Measurements from ENCODE around the gene NLRC5.
"Not testable (repeated sequence)": the region's sequence is repeated elsewhere in the genome, so short reads cannot be mapped to it uniquely, and the experiment has no call there.

The NLRC5 gene

GRCh38 chr16:57083485-57084126, 94.2 kb downstream of the NLRC5 start:
- no peak for DNase-seq

DNA sequence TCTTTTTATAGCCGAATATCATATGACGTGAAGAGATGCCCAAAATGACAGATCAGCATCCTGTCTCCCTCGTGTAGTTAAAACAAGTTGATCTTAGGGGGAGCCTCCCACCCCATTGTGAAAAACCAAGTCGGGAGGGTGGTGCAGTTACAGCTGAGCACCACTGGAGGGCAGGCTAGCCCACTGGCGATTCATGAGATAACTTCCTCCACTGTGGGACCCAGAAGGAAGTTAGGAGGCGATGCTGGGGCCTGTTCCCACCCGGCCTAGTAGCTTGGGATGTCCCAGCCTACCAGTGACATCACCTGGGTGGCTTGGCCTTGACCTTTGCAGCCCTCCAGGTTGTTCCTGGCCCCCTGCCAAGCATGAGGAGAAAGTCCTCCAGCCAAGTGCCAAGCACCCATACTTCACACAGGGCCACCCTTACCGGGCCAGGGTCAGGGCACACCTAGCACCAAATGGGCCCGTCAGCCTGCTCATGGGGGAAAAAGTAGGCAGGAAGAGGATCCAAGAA, 95.0 kb downstream of the NLRC5 start:
- no peak for DNase-seq

DNA sequence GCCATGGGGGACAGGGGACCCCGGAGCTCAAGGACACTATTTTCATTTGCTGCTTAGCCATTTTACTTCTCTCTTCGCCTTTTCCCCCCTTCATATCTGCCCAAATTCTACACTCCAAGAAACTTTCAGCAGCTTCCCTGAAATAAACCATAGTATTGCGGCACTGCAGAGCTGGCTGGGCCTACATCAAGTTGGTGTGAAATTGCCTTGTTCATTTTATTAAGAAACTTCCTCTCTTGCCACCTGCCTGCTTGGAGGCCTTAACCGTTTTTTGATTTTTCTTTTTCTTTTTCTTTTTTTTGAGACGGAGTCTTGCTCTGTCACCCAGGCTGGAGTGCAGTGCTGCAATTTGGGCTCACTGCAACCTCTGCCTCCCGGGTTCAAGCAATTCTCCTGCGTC, 95.6 kb downstream of the NLRC5 start:
- no peak for DNase-seq

- DNase-seq: no peak
Measured at GRCh38 chr16:57087003-57087402, 97.6 kb downstream of the NLRC5 start.

GRCh38 chr16:57089406-57089805, 100.0 kb downstream of the NLRC5 start:
- no peak for DNase-seq

DNA sequence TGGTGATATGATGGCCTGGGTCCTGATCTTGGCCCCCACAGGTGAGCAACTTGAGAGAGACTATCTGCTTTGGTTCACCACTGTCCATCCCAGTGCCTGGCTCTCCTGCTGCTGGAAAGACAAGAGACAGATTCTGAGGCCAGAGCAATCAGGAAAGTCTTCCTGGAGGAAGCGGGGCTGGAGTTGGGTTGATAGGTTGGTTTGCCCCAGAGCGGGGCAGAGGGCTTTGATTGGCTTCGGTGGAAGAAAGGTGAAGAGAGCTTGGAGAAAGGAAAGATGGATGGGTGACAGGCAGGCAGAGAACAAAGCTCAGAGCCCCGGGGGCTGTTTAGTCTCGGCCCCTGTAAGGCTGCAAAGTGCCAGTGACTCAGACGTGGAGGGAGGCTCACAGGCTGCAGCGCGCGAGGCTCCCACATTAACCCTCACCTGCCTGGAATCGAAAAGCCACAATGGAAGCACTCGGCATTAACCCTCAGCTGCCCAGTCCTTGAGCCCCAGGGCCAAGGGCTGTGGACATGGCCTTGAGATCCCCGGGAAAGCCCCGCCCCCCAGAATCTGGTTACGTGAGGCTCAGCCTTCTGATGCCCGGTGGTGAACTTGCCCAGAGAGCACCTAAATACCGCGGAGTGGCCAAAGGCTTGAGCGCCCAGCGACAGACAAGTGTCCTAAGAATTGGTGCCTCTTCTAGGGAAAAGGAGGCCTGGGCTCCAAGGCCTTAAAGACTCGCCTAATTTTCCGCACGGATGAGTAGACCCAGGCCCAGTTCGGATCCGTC, 102.0 kb downstream of the NLRC5 start:
- no peak for DNase-seq

GRCh38 chr16:57091975-57092785, 102.8 kb downstream of the NLRC5 start, which contains the start of gene CPNE2:
Gene CPNE2, plus strand, starts transcription at chr16:57092583. Its CDS starts 18,160 bp downstream, at chr16:57110743.
- no peak for DNase-seq

- DNase-seq: no peak
Measured at GRCh38 chr16:57092786-57093411, 103.5 kb downstream of the NLRC5 start.

- DNase-seq: no peak
Measured at GRCh38 chr16:57093666-57094564, 104.6 kb downstream of the NLRC5 start.

GRCh38 chr16:57094911-57095310, 105.6 kb downstream of the NLRC5 start:
- no peak for DNase-seq

GRCh38 chr16:57096192-57096591, 106.8 kb downstream of the NLRC5 start:
- DNase-seq: no peak

- DNase-seq: no peak
Measured at GRCh38 chr16:57096793-57097192, 107.4 kb downstream of the NLRC5 start.

DNA sequence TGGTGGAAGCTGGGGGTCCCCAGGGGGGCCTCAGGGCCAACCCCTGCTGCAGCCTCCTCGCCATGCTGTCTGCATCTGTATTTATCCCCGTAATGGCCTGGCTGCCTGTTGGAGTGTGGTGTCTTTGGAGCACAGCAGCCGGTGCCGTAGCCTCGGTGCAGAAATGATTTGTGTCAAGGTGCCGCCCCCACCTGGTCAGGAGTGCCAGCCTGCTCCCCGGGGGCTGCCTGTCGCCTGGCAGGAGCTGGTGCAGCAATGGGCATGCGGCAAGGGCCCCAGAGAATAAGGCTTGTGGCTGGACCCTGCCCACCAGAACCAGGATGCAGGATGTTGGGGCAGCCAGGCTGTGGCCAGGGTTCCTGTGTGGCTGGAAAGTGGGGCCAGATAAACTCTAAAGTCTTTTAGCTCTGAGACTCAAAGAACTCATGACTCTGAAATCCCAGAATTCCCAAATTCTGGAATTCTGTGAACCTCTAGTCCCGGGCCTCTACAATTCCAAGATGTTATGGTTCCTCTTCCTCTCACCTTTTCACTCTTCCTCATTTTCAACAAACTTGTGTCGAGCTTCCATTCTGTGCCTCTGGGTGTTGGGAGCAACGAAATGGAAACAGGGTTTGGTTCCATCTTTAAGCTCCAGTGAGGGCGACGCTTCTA, 109.0 kb downstream of the NLRC5 start:
- no peak for DNase-seq

GRCh38 chr16:57099965-57100364, 110.6 kb downstream of the NLRC5 start:
- not testable (repeated sequence) for DNase-seq

GRCh38 chr16:57100445-57100844, 111.1 kb downstream of the NLRC5 start:
- DNase-seq: no peak

DNA sequence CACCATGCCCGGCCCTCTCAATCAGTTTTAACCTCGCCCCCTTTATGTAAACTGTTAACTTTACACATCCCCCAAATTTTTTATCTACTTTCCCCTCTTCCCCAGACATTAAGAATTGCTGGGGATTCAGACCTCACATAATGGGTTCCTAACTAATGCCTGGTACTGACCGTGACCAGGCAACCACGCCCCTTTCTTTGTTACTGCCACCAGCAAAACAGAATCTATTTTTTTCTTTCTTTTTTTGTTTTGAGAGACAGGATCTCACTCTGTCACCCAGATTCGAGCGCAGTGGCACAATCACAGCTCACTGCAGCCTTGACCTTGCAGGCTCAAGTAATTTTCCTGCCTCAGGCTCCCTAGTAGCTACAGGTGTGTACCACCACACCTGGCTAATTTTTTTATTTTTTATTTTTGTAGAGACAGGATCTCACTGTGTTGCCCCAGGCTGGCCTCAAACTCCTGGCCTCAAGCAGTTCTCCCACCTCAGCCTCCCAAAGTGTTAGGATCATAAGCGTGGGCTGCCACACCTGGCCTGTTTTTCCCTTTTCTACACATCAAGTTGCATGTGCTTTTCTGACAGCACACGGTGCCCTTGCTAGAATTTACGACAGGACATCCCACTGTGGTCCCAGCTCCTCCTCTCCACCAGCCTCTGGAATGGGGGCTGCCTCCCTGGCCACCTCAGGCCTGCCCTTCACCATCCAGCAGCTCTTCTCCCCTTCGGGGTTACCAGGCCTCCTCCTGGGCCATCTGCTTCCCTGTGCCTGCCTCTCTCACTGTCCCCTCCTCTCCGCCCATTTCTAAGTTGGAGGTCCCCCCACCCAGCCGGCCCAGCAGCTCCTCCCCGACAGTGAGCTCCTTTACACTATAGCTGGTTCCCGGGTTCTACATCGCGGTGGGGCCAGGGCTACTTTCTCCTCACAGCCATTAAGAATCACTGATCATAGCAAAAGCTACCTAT, 113.8 kb downstream of the NLRC5 start:
- no peak for DNase-seq

DNA sequence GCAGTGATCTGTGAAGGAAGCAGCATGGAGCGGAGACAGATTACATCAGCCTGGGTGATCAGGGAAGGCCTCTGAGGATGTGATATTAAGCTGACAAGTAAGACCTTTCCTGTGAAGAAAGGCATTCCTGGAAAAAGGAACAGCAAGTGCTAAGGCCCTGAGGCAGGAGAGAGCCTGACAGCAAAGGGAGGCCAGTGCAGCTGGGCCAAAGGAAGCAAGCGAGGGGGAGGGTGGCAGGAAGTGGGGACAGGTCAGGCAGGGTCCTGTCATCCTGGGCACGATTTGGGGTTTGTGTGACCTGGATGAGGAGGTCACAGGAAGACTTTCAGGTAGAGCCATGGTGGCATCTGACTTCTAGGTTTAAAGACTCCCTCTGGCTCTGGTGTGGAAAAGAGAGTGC, 115.3 kb downstream of the NLRC5 start:
- DNase-seq: no peak

DNA sequence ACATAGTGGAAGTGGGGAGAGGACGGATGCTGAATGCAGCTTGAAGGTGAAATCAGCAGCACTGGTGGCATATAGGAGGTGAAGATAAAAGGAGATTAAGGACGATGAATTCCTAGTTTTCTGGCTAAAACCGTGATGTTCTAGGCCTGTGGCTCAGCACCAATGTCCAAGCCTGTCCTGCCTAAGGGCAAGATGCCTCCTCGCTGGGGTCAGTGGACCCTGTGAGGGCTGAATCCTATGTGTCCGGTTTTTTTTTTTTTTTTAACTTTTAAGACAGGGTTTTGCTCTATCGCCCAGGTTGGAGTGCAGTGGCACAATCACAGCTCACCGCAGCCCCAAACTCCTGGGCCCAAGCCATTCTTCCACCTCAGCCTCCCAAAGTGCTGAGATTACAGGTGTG, 115.8 kb downstream of the NLRC5 start:
- no peak for DNase-seq

GRCh38 chr16:57106767-57107166, 117.4 kb downstream of the NLRC5 start:
- no peak for DNase-seq

DNA sequence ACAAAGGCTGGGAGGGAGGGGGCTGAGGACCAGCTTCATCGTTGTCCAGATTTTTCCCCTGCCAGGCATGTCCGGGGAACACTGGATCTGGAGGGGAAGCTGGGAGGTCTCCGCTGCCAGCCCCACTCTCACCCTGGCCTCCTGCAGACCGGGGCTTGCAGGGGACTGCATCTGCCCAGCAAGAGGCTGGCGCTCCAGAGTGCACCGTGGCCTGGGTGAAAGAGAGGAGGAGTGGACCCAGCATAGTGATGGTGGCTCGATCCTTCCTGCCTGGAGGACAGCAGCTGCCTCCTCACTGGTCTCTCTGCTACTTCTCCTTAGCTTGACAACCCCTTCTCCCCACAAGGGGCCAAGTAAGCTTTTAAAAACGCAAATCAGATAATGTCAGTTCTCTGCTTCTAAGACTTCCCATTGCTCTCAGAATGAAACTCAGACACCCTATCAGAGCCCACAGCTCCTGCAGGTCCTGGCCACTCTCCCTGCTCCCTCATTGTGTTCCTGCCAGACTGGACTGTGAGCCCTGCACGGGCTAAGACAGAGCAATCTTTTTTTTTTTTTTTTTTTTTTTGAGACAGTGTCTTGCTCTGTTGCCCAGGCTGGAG, 118.1 kb downstream of the NLRC5 start:
- DNase-seq: no peak

Data from NCI-H1436 treated with DMSO at 0.1 percent for 48 hours (cell line).